ENCODE data around the gene MEGF6.

Gene MEGF6

DNA sequence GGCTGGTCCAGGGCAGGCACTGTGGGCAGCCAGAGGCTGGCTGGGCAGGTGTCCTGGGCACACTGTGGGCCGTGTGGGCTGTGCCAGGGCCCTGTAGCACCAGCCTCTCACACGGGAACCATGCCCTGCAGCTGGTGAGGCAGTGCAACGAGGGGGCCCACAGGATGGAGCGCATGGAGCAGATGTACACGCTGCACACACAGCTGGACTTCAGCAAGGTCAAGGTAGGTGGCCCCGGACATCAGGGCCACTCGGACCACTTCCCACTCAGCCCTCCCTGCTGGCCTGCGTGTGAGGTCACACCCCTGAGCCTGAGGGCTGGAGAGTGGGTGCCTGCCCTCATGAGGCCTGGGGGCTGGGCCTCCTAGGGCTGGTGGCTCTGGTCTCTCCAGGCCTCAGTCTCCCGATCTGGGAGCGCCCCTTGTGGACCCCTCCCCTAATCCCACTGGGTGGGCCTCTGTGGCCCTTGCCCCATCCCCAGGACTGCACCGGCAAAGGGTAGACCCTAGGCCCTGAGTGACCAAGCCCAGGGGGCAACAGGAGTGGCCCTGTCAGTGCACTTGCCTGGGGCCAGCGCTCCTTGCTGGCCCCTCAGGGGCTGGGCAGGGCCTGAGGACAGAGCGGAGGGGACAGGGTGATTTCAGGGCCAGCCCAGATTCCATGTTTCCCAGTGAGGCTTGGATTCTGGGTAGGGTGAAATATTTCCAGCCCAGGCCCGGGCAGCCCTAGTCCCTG is 135.3 kb downstream of the MEGF6 start:
- Histone ChIP-seq H2AFZ (no peak overlapping the region), H3K4me3 (ENCODE audit: low read depth, low read length) (no peak overlapping the region), H3K27me3 (ENCODE audit: control insufficient read depth, insufficient read depth, low read length) (no peaks in the 10 kb centered on the region), H3K27ac (no peak overlapping the region), H3K36me3 (ENCODE audit: control insufficient read depth, insufficient read depth, low read length) (no peaks in the 10 kb centered on the region), H3K4me2 (ENCODE audit: low read length) (no peak overlapping the region), H3K9me3 (ENCODE audit: control insufficient read depth, low read length) (no peaks in the 10 kb centered on the region), H3K9ac (no peak overlapping the region), H3K4me1 (no peaks in the 10 kb centered on the region), H3K79me2 (no peaks in the 10 kb centered on the region)
- TF ChIP-seq, protein P1, sequence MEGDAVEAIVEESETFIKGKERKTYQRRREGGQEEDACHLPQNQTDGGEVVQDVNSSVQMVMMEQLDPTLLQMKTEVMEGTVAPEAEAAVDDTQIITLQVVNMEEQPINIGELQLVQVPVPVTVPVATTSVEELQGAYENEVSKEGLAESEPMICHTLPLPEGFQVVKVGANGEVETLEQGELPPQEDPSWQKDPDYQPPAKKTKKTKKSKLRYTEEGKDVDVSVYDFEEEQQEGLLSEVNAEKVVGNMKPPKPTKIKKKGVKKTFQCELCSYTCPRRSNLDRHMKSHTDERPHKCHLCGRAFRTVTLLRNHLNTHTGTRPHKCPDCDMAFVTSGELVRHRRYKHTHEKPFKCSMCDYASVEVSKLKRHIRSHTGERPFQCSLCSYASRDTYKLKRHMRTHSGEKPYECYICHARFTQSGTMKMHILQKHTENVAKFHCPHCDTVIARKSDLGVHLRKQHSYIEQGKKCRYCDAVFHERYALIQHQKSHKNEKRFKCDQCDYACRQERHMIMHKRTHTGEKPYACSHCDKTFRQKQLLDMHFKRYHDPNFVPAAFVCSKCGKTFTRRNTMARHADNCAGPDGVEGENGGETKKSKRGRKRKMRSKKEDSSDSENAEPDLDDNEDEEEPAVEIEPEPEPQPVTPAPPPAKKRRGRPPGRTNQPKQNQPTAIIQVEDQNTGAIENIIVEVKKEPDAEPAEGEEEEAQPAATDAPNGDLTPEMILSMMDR (IDR thresholded peaks at IDR 0.05), result no peak

DNA sequence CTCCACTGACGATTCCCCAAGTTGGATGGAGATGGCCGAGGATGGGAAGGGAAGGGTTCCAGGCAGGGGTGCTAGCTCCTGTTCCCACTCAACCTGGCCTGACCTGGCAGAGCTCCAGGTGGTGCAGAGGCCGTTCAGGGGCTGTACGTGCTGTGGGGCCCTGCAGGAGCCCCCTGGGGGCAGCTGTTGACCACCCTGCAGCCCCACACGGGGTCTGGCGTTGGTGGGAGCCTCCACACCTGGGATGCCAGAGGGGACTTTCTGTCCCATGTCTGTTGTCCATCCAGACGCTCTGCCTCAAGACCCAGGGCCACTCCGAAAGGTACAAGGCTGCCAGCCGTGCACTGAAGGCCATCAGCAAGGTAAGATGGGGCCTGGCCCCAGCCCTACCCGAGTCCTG is 136.9 kb downstream of the MEGF6 start:
- TF ChIP-seq, protein P1 (IDR thresholded peaks at IDR 0.05), result no peak

DNA sequence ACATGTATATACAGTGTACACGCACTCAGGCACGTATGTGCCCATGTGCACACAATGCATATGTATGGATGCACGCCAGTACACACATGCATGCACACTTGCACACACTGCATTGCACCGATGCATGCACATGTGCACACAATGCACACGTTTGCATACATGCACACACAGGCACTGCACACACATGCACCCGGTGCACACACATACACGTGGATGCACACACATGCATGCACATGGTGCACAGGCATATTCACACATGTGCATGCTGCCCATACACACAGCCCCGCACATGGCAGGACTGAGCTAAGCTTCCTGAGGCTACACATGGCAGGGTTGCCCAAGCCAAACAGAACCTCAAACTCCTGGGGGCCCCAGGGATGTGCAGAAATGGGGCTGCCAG is 137.3 kb downstream of the MEGF6 start:
- no peak overlapping the region for H3K4me3 ChIP-seq (ENCODE audit: low read depth, low read length)
- H3K4me2 ChIP-seq (ENCODE audit: low read length), result no peak overlapping the region
- H3K9me3 ChIP-seq (ENCODE audit: control insufficient read depth, low read length), result no peaks in the 10 kb centered on the region
- no peak overlapping the region for H2AFZ ChIP-seq
- TF ChIP-seq, protein P1 (IDR thresholded peaks at IDR 0.05), result no peak
- H3K27ac ChIP-seq, result no peak overlapping the region
- no peaks in the 10 kb centered on the region for H3K4me1 ChIP-seq
- H3K36me3 ChIP-seq (ENCODE audit: control insufficient read depth, insufficient read depth, low read length), result no peaks in the 10 kb centered on the region
- no peak overlapping the region for H3K9ac ChIP-seq
- H3K27me3 ChIP-seq (ENCODE audit: control insufficient read depth, insufficient read depth, low read length), result no peaks in the 10 kb centered on the region
- H3K79me2 ChIP-seq, result no peaks in the 10 kb centered on the region

More for the DNA sequence above, 136.9 kb downstream of the MEGF6 start:
- Histone ChIP-seq H3K4me3 (ENCODE audit: low read depth, low read length) (no peak overlapping the region), H3K9me3 (ENCODE audit: control insufficient read depth, low read length) (no peaks in the 10 kb centered on the region), H3K4me2 (ENCODE audit: low read length) (no peak overlapping the region), H3K36me3 (ENCODE audit: control insufficient read depth, insufficient read depth, low read length) (no peaks in the 10 kb centered on the region), H3K4me1 (no peaks in the 10 kb centered on the region), H3K27ac (no peak overlapping the region), H3K27me3 (ENCODE audit: control insufficient read depth, insufficient read depth, low read length) (no peaks in the 10 kb centered on the region), H3K9ac (no peak overlapping the region), H3K79me2 (no peaks in the 10 kb centered on the region), H2AFZ (no peak overlapping the region)

- Histone ChIP-seq H3K4me1 (no peaks in the 10 kb centered on the region), H2AFZ (no peak overlapping the region), H3K9ac (no peak overlapping the region), H3K9me3 (ENCODE audit: control insufficient read depth, low read length) (no peaks in the 10 kb centered on the region), H3K36me3 (ENCODE audit: control insufficient read depth, insufficient read depth, low read length) (no peaks in the 10 kb centered on the region), H3K27ac (no peak overlapping the region), H3K79me2 (no peaks in the 10 kb centered on the region), H3K27me3 (ENCODE audit: control insufficient read depth, insufficient read depth, low read length) (no peaks in the 10 kb centered on the region), H3K4me2 (ENCODE audit: low read length) (no peak overlapping the region), H3K4me3 (ENCODE audit: low read depth, low read length) (no peak overlapping the region)
- TF ChIP-seq, protein P1 (IDR thresholded peaks at IDR 0.05), result no peak
These were observed 137.9 kb downstream of the MEGF6 start for GRCh38 chr1:3473381-3473844.

- Histone ChIP-seq H3K4me2 (ENCODE audit: low read length) (no peak overlapping the region), H3K4me1 (no peaks in the 10 kb centered on the region), H3K9me3 (ENCODE audit: control insufficient read depth, low read length) (no peaks in the 10 kb centered on the region), H3K79me2 (no peaks in the 10 kb centered on the region), H3K36me3 (ENCODE audit: control insufficient read depth, insufficient read depth, low read length) (no peaks in the 10 kb centered on the region), H3K4me3 (ENCODE audit: low read depth, low read length) (no peak overlapping the region), H2AFZ (no peak overlapping the region), H3K27ac (no peak overlapping the region), H3K9ac (no peak overlapping the region), H3K27me3 (ENCODE audit: control insufficient read depth, insufficient read depth, low read length) (no peaks in the 10 kb centered on the region)
- TF ChIP-seq, protein P1 (IDR thresholded peaks at IDR 0.05), result no peak
These were observed 138.4 kb downstream of the MEGF6 start for GRCh38 chr1:3472906-3473305.

Data from parathyroid adenoma (tissue), 2 donors.